ENCODE results near the gene G0S2. TPM values are rescaled to one million over a fixed set of nuclear protein-coding genes. Genes with fewer than 3 reads are reported as not detected.

Gene G0S2
- total and polyA plus RNA-seq, 9 of the 15 experiments (the other 6 are each of a cell fraction or from before 2014, with no cell fraction given), result 0.18 to 65.6 (median 11.4) TPM

GRCh38 chr1:209714338-209714737, 39.1 kb downstream of the G0S2 start:
- Histone ChIP-seq H3K27me3 (ENCODE audit: control insufficient read depth in 2 of 2, insufficient read depth in 2 of 2, low read length in 2 of 2) (peaks cover 7 to 12% of the 10 kb centered on the region in 2 experiments; a peak in 4 of 5 replicates), H3K27ac (ENCODE audit: extremely low read depth, low read depth, low read length) (no peak overlapping the region), H3K4me2 (ENCODE audit: insufficient read depth, low read length) (no peak overlapping the region), H3K4me1 (replicated peaks in 1 of 2; ENCODE audit: control insufficient read depth in 2 of 2, insufficient read depth in 2 of 2, low read length in 2 of 2) (no peaks in the 10 kb centered on the region), H4K20me1 (replicated peaks; ENCODE audit: control insufficient read depth, insufficient read depth, low read length) (no peaks in the 10 kb centered on the region), H3K4me3 (no peak overlapping the region), H3K9me1 (ENCODE audit: control insufficient read depth, insufficient read depth, low read length) (no peaks in the 10 kb centered on the region), H3K36me3 (ENCODE audit: control insufficient read depth, insufficient read depth, low read length) (no peaks in the 10 kb centered on the region), H3K79me2 (ENCODE audit: control insufficient read depth, insufficient read depth, low read length) (no peaks in the 10 kb centered on the region), H3K9ac (ENCODE audit: insufficient read depth in 1 of 2, low read depth in 2 of 2, low read length in 2 of 2) (no peak overlapping the region), H3K9me3 (replicated peaks; ENCODE audit: control insufficient read depth, insufficient read depth, low read depth, low read length) (no peaks in the 10 kb centered on the region), H2AFZ (ENCODE audit: low read depth, low read length) (no peak overlapping the region)
- no TSS peak for BruUV-seq (replicated peaks)
- 0% methylated on average over 2 of the region's 2 CpGs for WGBS (ENCODE audit: insufficient coverage, low coverage, missing lambda C conversion rate)
- ATAC-seq, result no peak
- DNase-seq (ENCODE audit: extremely low read depth in 1 of 4, low spot score in 3 of 4), result no peak
- no peak for FAIRE-seq
- intact Hi-C loops (cut with micrococcal nuclease), result no loop called here
- POLR2A ChIA-PET, result no interaction called here
- no peak for TF ChIP-seq PREB (CRISPR knock-in tag; IDR thresholded peaks at IDR 0.05)
- TF ChIP-seq MTA2 (IDR thresholded peaks at IDR 0.05; ENCODE audit: low read depth), result no peak
- no peak for TF ChIP-seq XRCC3 (IDR thresholded peaks at IDR 0.05)
- no peak for TF ChIP-seq ZNF165 (CRISPR knock-in tag; IDR thresholded peaks at IDR 0.05; ENCODE audit: borderline replicate concordance)
- TF ChIP-seq RBM14 (IDR thresholded peaks at IDR 0.05; ENCODE audit: borderline replicate concordance, insufficient read depth, low read depth, low read length), result no peak
- no peak for TF ChIP-seq NCOR1 (IDR thresholded peaks at IDR 0.05)
- no peak for TF ChIP-seq RCOR1 (IDR thresholded peaks at IDR 0.05; ENCODE audit: borderline replicate concordance in 1 of 2, low read depth in 2 of 2, low read length in 2 of 2)
- no peak for TF ChIP-seq TEAD2 (tag; IDR thresholded peaks at IDR 0.05)
- no peak for TF ChIP-seq ZNF592 (IDR thresholded peaks at IDR 0.05)
- no peak for TF ChIP-seq PRPF4 (IDR thresholded peaks at IDR 0.05; ENCODE audit: insufficient read depth, low read depth, low read length, poor library complexity, severe bottlenecking)
- TF ChIP-seq ZEB2 (IDR thresholded peaks at IDR 0.05), result no peak
- no peak for TF ChIP-seq NKRF (IDR thresholded peaks at IDR 0.05; ENCODE audit: borderline replicate concordance)
- no peak for TF ChIP-seq ZNF324 (CRISPR knock-in tag; IDR thresholded peaks at IDR 0.05)
- CTCF ChIA-PET (ENCODE audit: low intra/inter-chr PET ratio), result no interaction called here
- in situ Hi-C loops (cut with MboI), result no loop called here

Measured in K562 (cell line).